LNCAP (cell line): ENCODE measurements around the gene HBZ.

ENCODE experiments used
- CTCF ChIP-seq: fragments of 450-650 bp; IDR thresholded peaks from 2 replicates; pipeline ENCODE4 v1.5.1; 2017; ENCODE audit warnings: mild to moderate bottlenecking

HBZ gene

GRCh38 chr16:189604-190186, 37.3 kb downstream of the HBZ start:
- TF ChIP-seq CTCF: no peak

DNA sequence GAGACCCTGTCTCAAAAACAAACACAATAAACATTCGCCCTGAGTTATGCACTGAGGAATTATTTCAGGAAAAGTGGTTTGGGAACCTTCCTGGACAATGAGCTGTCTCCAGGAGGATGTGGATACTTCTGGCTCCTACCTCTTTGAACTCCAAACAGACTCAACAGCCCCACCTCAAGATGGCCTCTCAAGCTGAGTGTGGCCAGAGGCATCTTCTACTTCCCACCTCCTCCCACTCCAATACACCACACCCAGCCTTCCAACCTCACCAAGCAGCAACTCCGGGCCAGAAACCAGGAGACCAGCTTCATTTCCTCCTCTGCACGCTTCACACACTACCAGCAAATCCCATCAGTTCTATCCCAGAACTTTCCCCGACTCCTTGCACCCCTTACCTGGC, 39.4 kb downstream of the HBZ start:
- no peak for TF ChIP-seq CTCF

DNA sequence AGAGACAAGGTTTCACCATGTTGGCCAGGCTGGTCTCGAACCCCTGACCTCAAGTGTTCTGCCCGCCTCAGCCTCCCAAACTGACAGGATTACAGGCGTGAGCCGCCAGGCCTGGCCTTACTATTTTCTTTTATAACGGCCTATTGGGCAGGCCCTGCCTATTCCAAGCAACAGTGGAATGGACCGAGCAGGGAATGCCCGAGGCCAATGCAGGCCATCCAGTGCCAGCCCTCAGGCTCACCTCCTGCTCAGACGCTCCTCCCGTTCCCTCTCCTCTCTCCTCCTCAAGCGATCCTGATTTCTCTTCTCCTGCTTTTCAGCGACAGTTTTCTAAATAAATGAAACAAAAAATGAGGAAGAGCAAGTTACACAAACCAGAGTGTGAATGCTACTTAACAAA, 40.2 kb downstream of the HBZ start:
- no peak for TF ChIP-seq CTCF

DNA sequence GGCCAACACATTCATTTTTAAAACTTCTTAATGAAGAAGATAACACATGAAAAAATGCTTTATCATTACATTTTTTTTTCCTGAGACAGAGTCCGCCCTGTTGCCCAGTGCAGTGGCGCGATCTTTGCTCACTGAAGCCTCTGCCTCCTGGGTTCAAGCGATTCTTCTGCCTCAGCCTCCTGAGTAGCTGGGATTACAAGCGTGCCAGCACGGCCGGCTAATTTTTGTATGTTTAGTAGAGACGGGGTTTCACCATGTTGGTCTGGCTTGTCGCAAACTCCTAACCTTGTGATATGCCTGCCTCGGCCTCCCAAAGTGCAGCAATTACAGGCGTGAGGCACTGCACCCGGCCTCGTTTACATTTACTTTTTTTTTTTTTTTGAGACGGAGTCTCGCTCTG, 41.0 kb downstream of the HBZ start:
- no peak for TF ChIP-seq CTCF

GRCh38 chr16:194516-194915, 42.1 kb downstream of the HBZ start:
- TF ChIP-seq CTCF: no peak

DNA sequence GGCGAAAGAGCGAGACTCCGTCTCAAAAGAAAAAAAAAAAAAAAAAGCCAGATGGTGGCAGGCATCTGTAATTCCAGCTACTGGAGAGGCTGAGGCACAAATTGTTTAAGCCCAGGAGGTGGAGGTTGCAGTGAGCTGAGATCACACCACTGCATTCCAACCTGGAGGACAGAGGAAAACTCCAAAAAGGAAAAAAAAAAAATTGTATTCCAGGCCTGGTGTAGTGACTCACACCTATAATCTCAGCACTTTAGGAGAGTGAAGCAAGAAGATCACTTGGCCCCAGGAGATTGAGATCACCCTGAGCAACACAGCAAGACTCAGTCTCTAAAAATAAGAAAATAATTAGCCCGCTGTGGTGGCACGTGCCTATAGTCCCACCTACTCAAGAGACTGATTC, 47.9 kb downstream of the HBZ start:
- no peak for TF ChIP-seq CTCF

DNA sequence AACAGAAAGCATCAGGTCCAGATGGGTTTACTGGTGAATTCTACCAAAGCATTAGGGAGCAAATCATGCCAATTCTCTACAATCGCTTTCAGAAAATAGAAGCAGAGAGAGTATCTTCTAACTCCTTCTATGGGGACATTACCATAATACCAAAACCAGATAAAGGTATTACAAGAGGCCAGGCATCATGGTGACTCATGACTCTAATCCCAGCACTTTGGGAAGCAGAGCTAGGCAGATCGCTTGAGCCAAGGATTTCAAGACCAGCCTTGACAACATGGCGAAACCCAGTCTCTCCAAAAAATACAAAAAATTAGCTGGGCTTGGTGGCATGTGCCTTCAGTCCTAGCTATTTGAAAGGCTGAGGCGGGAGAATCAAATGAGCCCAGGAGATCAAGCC, 50.8 kb downstream of the HBZ start:
- no peak for TF ChIP-seq CTCF
